A549 treated with CpdA at 1 μM for 4 hours (cell line): ENCODE data around the gene CEP76. TPM values are rescaled to one million over a fixed set of nuclear protein-coding genes. Genes with fewer than 3 reads are reported as not detected.

ENCODE experiments used
- total RNA-seq: library from RNA; stranded (reverse); fragments of 200-300 nt; extraction: Qiagen RNA extraction; gene quantifications from 5 replicates; pipeline ENCODE4 v1.2.3, GENCODE V29; 2022; ENCODE audit warnings: low read depth

CEP76 gene, protein sequence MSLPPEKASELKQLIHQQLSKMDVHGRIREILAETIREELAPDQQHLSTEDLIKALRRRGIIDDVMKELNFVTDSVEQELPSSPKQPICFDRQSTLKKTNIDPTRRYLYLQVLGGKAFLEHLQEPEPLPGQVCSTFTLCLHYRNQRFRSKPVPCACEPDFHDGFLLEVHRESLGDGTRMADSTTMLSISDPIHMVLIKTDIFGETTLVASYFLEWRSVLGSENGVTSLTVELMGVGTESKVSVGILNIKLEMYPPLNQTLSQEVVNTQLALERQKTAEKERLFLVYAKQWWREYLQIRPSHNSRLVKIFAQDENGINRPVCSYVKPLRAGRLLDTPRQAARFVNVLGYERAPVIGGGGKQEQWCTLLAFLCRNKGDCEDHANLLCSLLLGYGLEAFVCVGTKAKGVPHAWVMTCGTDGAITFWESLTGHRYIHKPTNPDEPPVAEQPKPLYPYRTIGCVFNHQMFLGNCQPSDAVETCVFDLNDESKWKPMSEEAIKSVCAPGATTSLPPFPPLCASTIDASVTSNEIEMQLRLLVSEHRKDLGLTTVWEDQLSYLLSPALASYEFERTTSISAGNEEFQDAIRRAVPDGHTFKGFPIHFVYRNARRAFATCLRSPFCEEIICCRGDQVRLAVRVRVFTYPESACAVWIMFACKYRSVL
- total RNA-seq: 6.8 to 8.3 TPM (median 7.9 TPM) in 5 replicates

DNA sequence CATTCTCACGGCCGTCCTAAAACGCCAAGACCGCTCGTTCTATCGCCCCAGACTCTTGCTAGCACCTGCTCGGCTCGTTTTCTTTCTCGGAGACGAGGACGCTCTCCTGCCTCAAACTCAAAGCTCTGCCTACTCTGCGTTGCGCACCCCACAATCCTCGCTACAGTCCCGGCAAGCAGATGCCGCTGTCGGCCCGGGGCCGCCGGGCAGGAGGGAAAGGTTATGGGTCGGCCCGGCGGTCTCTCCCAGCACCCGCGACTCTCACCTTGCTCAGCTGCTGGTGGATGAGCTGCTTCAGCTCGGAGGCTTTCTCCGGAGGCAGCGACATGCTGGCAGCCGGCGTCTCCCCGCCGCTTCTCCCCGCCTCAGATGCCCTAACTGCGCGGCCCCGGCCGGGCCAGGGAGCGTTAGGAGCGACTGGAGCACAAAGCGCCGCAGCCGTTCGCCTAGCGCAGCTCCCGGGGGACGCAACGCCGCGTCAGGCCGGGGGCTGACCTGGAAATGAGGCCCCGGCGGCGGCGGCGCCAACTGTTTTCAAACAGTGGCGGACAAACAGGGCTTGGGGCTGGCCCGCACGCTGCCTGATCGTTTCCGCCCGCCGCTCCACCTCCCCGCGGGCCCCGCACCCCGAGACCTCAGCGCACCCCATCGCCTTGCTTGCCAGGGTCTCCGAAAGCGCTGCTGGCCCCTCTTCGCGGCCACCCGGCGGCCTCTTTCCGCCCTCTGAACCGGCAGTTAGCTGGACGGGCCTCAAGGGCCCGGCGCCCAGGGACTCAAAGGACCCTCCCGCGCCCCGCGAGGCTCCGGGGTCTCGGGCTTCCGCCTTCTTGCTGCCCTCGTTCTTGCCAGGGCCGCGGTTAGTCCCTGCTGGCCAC is at the start of gene CEP76, which contains the start of gene PSMG2:
Gene CEP76 (minus strand): TSS at position 503 of the 875 bp plus-strand sequence. CDS start 175 bp downstream, at position 328.
Gene PSMG2 (plus strand): TSS at position 822 of the 875 bp plus-strand sequence. CDS start 66 bp downstream, outside the sequence.

DNA sequence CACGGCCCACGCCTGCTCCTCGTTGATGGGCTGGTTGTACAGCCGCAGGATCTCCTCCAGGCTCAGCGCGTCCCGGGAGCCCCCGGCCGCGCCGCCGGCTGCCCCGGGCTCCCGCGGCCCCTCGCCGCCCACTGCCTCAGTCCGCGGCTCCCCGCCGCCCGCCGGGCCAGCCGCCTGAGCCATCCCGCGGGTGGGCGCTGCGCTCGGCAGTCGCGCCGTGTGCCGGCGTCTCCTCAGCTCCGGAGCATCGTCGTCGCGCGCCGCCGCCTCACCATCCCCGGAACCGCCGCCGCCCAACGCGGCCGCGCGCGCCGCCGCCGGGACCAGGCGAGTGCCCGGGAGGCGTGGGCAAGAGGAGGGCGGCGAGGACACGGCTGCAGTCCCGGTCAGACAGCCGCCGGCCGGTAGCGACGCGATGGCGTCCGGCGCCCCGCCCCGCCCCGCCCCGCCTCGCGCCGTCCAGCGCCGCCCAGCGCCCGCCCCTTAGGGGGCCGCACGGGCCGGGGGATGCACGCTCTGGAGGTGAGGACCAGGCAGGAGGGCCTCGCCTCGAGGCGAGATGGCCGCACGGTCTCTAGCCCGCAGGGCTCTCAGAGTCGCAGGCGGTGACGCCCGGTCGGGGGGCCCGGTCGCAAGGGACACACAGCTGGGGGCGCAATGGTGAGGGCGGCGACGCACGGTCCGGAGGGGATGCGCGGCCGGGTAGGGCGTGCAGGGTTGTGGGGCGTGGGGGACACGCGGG is 44.7 kb downstream of the CEP76 start, which contains the start of gene SPIRE1:
Gene SPIRE1 (minus strand): TSS at position 424 of the 742 bp plus-strand sequence. CDS start 241 bp downstream, at position 183.

Other genes starting within 250 kb of the CEP76 start
- 11.5 to 20.6 TPM (median 15.4 TPM) in 5 replicates for gene SPIRE1, start 44.6 kb downstream of the CEP76 start, total RNA-seq
- gene PSMG2, start 319 bp upstream of the CEP76 start, total RNA-seq: 71.4 to 77.8 TPM (median 74.4 TPM) in 5 replicates
- 23.3 to 25.9 TPM (median 24.4 TPM) in 5 replicates for gene PTPN2, start 181.5 kb upstream of the CEP76 start, total RNA-seq
- gene SEH1L, start 245.3 kb upstream of the CEP76 start, total RNA-seq: 26.1 to 29.2 TPM (median 27.4 TPM) in 5 replicates